ENCODE measurements around the gene SMARCA4.

Gene SMARCA4

GRCh38 chr19:11106477-11106876 is 145.6 kb downstream of the SMARCA4 start:
- no peak for DNase-seq

GRCh38 chr19:11108746-11109145 is 147.9 kb downstream of the SMARCA4 start:
- DNase-seq: no peak

- DNase-seq: no peak
Measured at GRCh38 chr19:11111117-11111770, 150.4 kb downstream of the SMARCA4 start.

GRCh38 chr19:11111771-11112144 is 150.9 kb downstream of the SMARCA4 start:
- DNase-seq: no peak
